ENCODE results near the gene FGF14. TPM values are rescaled to one million over a fixed set of nuclear protein-coding genes. Genes with fewer than 3 reads are reported as not detected.

FGF14 gene
- total RNA-seq, 1 donor from 2014 or later, result 0.22 TPM

DNA sequence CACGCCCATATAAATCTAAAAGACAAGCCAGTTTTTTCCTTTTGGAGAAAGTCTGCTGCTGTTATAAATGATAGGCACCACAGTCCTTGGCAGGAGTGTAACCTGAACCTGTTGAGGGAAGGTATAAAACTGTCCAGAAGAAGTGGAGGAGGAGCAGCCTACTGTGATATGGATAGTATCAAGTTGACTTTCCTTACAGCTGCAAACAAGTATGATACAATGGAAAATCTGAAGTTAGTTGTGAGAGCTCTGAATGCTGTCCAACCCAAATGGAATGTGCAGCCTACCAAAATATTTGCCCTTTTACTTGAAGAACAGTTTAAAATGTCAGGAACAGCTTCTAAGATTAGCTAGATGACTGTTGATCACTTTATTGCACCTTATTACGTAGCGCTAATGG lies 399.6 kb downstream of the FGF14 start:
- Mint-ChIP-seq H3K36me3 (ENCODE audit: low read depth) (no peaks in the 10 kb centered on the region), H3K27me3 (ENCODE audit: low read depth) (no peaks in the 10 kb centered on the region), H3K27ac (ENCODE audit: unreplicated experiment) (no peak overlapping the region), H3K4me3 (ENCODE audit: unreplicated experiment) (no peak overlapping the region), H3K4me1 (ENCODE audit: low read depth) (peaks cover 16% of the 10 kb centered on the region), H3K9me3 (ENCODE audit: low read depth) (no peaks in the 10 kb centered on the region)
- DNase-seq (ENCODE audit: low spot score), result no peak
- TF ChIP-seq, protein P1, sequence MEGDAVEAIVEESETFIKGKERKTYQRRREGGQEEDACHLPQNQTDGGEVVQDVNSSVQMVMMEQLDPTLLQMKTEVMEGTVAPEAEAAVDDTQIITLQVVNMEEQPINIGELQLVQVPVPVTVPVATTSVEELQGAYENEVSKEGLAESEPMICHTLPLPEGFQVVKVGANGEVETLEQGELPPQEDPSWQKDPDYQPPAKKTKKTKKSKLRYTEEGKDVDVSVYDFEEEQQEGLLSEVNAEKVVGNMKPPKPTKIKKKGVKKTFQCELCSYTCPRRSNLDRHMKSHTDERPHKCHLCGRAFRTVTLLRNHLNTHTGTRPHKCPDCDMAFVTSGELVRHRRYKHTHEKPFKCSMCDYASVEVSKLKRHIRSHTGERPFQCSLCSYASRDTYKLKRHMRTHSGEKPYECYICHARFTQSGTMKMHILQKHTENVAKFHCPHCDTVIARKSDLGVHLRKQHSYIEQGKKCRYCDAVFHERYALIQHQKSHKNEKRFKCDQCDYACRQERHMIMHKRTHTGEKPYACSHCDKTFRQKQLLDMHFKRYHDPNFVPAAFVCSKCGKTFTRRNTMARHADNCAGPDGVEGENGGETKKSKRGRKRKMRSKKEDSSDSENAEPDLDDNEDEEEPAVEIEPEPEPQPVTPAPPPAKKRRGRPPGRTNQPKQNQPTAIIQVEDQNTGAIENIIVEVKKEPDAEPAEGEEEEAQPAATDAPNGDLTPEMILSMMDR (IDR thresholded peaks at IDR 0.05), result no peak

DNA sequence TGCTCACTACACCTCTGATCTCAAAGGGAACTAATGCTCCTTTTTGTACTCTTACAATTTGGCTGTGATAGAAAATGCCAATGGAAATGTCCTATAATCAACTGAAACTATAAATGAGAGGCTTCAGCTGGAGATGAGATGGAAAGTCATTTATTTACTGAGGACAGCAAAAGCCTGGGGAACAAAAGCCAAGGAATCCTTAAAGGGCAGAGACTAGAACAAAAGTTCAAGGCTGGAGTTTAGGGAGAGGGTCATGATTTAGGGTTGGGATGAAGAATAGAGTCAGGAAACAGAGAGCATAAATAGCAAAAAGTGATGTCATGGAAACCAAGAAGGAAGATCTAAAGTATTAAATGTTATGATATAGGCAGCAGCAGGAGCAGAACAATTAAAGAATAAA lies 401.1 kb downstream of the FGF14 start:
- H3K4me1 Mint-ChIP-seq (ENCODE audit: low read depth), result peaks cover 16% of the 10 kb centered on the region
- TF ChIP-seq, protein P1 (IDR thresholded peaks at IDR 0.05), result no peak
- no peak overlapping the region for H3K4me3 Mint-ChIP-seq (ENCODE audit: unreplicated experiment)
- H3K36me3 Mint-ChIP-seq (ENCODE audit: low read depth), result no peaks in the 10 kb centered on the region
- H3K27me3 Mint-ChIP-seq (ENCODE audit: low read depth), result no peaks in the 10 kb centered on the region
- no peak for DNase-seq (ENCODE audit: low spot score)
- no peak overlapping the region for H3K27ac Mint-ChIP-seq (ENCODE audit: unreplicated experiment)
- no peaks in the 10 kb centered on the region for H3K9me3 Mint-ChIP-seq (ENCODE audit: low read depth)

DNA sequence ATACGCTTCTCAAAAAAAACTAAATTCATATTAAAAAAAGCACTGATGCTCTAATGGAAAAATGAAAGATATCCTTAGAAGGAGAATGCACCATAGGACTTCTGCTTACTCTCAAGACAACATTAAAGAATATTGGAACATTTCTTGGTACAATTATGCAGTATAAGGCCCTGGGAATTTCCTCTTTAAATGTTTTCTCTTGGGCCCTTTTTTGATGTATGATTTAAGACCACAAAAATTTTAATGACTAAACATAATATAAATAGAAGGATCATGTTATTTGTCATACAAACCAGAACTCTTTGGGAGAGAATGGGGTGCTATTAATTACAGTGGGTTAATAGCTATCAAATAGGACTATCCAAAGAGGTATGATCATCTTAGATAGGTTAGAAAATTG lies 403.7 kb downstream of the FGF14 start:
- Mint-ChIP-seq H3K27me3 (ENCODE audit: low read depth) (peaks cover 2% of the 10 kb centered on the region), H3K9me3 (ENCODE audit: low read depth) (no peaks in the 10 kb centered on the region), H3K27ac (ENCODE audit: unreplicated experiment) (no peak overlapping the region), H3K4me3 (ENCODE audit: unreplicated experiment) (no peak overlapping the region), H3K36me3 (ENCODE audit: low read depth) (no peaks in the 10 kb centered on the region), H3K4me1 (ENCODE audit: low read depth) (peaks cover 4% of the 10 kb centered on the region)
- no peak for DNase-seq (ENCODE audit: low spot score)
- TF ChIP-seq, protein P1 (IDR thresholded peaks at IDR 0.05), result no peak

DNA sequence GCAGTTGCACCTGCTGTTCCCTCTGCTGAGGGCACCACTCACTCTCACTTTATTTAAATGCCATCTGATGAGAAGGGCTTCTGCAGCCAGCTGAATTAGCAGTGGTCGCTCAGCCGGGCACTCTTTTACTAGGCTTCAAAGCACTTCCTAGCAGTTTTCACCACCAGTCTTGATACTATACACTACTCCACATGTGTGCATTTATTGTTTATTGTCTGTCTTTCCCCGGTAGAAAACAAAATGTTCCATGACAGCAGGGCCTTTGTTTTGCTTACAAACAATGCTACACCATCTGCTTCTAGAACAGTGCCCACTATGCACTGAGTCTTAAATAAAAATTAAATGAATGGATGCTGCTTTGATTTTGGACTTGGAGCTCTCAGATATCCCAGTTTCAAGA lies 404.9 kb downstream of the FGF14 start:
- Mint-ChIP-seq H3K27ac (ENCODE audit: unreplicated experiment) (no peak overlapping the region), H3K27me3 (ENCODE audit: low read depth) (peaks cover 8% of the 10 kb centered on the region), H3K4me1 (ENCODE audit: low read depth) (no peaks in the 10 kb centered on the region), H3K9me3 (ENCODE audit: low read depth) (no peaks in the 10 kb centered on the region), H3K36me3 (ENCODE audit: low read depth) (no peaks in the 10 kb centered on the region), H3K4me3 (ENCODE audit: unreplicated experiment) (no peak overlapping the region)
- TF ChIP-seq, protein P1 (IDR thresholded peaks at IDR 0.05), result no peak
- no peak for DNase-seq (ENCODE audit: low spot score)

DNA sequence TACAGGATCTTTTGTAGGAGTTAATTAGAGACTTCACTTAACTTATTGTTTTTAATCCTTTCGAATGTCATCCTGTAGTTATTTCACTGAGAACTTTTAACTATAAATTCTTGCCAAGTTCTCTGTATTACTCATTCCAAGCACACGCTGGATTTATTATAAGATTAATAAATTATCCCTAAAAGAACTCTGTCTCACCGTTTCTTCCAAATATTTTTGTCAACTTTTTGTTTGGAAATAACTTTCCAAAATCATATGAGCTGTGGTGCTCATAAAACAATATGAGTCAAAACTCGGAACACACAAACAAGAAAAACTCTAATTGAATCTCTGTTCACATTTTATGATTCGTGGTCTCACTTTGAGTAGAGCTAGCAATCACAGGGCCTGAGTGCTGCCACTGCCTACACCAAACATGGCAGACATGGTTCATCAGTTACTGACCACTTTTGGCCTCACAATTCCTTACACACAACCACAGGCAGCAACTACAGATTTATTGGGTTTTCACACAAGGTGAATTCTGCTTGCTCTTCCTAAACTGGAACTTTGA lies 412.0 kb downstream of the FGF14 start:
- H3K4me3 Mint-ChIP-seq (ENCODE audit: unreplicated experiment), result no peak overlapping the region
- H3K27ac Mint-ChIP-seq (ENCODE audit: unreplicated experiment), result no peak overlapping the region
- peaks cover 4% of the 10 kb centered on the region for H3K4me1 Mint-ChIP-seq (ENCODE audit: low read depth)
- H3K27me3 Mint-ChIP-seq (ENCODE audit: low read depth), result peaks cover 18% of the 10 kb centered on the region
- DNase-seq (ENCODE audit: low spot score), result no peak
- H3K9me3 Mint-ChIP-seq (ENCODE audit: low read depth), result peaks cover 6% of the 10 kb centered on the region
- TF ChIP-seq, protein P1 (IDR thresholded peaks at IDR 0.05), result no peak
- no peaks in the 10 kb centered on the region for H3K36me3 Mint-ChIP-seq (ENCODE audit: low read depth)

Measured in chondrocyte (in vitro differentiated cells).